Thoracic aorta (tissue), 2 donors: ENCODE results near the gene ASTN1. TPM values are rescaled to one million over a fixed set of nuclear protein-coding genes. Genes with fewer than 3 reads are reported as not detected.

ENCODE experiments used
- ATAC-seq: fragments of 150-250 bp; one replicate; pipeline ENCODE4 v1.8.0; 2017; ENCODE audit warnings: low read depth; ENCODE audit not compliant: insufficient number of reproducible peaks, low FRiP score
- DNase-seq: peaks from one replicate; pipeline ENCODE4 v3.0.0-alpha.2; 2020; ENCODE audit warnings: low spot score
- H3K27ac ChIP-seq, 2 donors: fragments of 200-600 bp; sonication (generic); 1 replicate in 1 of 2; 2 replicates in 1 of 2; pipeline ENCODE4 v1.5.1; 2016; ENCODE audit warnings: mild to moderate bottlenecking in 2 of 2, moderate library complexity in 2 of 2
- H3K27me3 ChIP-seq: fragments of 200-600 bp; sonication (generic); replicated peaks from 2 replicates; pipeline ENCODE4 v1.6.0; 2016; ENCODE audit warnings: mild to moderate bottlenecking; ENCODE audit not compliant: insufficient read depth
- H3K36me3 ChIP-seq: fragments of 200-600 bp; sonication (generic); one replicate; pipeline ENCODE4 v1.5.1; 2016
- H3K4me1 ChIP-seq, 2 donors: fragments of 200-600 bp; sonication (generic); 1 replicate in 1 of 2; 2 replicates in 1 of 2; pipeline versions ENCODE4 v1.5.1 to v1.6.0; 2016; ENCODE audit warnings: low read depth in 2 of 2, mild to moderate bottlenecking in 1 of 2; ENCODE audit not compliant: control insufficient read depth in 1 of 2
- H3K4me3 ChIP-seq: fragments of 200-600 bp; sonication (generic); 2 replicates; pipeline ENCODE4 v1.5.1; 2016; ENCODE audit warnings: mild to moderate bottlenecking
- H3K9me3 ChIP-seq: fragments of 200-600 bp; sonication (generic); 2 replicates; pipeline ENCODE4 v1.5.1; 2016
- total RNA-seq, 2 donors: library from RNA; depleted of rRNA; stranded (reverse); fragments of >200 nt; gene quantifications; one replicate each; pipeline versions ENCODE4 v1.1.0 to v1.2.3, GENCODE V29; 2016
- TF ChIP-seq, protein P1 (sequence below): fragments of 200-600 bp; sonication (generic); IDR thresholded peaks from one replicate; pipeline ENCODE4 v1.5.1; 2019; ENCODE audit warnings: antibody characterized with exemption

The ASTN1 gene
- total RNA-seq, 2 donors from 2014 or later = 0.41 to 0.42 TPM

DNA sequence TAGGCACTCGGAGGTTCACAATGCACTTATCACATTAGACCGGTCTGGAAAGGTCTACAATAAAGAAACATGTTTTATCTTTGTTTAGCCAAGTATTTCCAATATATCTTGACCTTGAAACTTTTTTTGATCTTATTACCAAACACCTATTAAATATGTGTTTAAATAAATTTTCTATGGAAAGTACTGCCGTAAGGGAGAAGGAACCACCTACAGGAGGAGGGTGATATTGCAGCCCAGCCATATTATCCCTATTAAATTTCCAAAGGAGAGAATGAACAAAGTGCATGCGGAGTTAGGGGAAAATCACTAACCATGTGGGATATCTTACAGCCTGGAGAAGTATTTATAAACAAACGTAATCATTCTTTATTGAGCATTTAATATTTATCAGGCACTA is 20.7 kb upstream of the ASTN1 start:
- Histone ChIP-seq H3K4me3 (no peak overlapping the region), H3K36me3 (no peaks in the 10 kb centered on the region), H3K27me3 (no peaks in the 10 kb centered on the region), H3K27ac (no peak overlapping the region), H3K4me1 (peaks cover 0 to 8% of the 10 kb centered on the region in 2 donors), H3K9me3 (no peaks in the 10 kb centered on the region)
- ATAC-seq (no peak), DNase-seq (no peak)
- TF ChIP-seq, protein P1, sequence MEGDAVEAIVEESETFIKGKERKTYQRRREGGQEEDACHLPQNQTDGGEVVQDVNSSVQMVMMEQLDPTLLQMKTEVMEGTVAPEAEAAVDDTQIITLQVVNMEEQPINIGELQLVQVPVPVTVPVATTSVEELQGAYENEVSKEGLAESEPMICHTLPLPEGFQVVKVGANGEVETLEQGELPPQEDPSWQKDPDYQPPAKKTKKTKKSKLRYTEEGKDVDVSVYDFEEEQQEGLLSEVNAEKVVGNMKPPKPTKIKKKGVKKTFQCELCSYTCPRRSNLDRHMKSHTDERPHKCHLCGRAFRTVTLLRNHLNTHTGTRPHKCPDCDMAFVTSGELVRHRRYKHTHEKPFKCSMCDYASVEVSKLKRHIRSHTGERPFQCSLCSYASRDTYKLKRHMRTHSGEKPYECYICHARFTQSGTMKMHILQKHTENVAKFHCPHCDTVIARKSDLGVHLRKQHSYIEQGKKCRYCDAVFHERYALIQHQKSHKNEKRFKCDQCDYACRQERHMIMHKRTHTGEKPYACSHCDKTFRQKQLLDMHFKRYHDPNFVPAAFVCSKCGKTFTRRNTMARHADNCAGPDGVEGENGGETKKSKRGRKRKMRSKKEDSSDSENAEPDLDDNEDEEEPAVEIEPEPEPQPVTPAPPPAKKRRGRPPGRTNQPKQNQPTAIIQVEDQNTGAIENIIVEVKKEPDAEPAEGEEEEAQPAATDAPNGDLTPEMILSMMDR = peak; percentile 21

DNA sequence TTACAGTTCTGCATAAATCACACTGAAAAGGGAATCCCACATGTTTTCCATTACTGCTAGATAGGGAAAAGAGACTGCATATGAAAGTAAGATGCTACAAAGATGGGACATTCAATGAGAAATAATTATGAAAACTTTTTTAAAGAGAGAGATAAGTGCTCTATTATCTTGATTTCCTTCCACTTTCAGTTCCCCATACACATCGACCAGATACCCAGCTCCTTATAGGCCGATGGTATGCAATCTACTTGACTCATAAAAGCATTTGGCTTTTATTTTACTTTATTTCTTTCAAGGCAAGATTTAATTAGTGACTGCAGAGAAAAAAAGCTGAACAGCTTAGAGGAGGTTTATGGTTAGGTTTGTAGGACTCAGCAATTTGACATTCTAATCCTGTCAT is 19.3 kb upstream of the ASTN1 start:
- no peak for ATAC-seq
- no peak overlapping the region for H3K27ac ChIP-seq

DNA sequence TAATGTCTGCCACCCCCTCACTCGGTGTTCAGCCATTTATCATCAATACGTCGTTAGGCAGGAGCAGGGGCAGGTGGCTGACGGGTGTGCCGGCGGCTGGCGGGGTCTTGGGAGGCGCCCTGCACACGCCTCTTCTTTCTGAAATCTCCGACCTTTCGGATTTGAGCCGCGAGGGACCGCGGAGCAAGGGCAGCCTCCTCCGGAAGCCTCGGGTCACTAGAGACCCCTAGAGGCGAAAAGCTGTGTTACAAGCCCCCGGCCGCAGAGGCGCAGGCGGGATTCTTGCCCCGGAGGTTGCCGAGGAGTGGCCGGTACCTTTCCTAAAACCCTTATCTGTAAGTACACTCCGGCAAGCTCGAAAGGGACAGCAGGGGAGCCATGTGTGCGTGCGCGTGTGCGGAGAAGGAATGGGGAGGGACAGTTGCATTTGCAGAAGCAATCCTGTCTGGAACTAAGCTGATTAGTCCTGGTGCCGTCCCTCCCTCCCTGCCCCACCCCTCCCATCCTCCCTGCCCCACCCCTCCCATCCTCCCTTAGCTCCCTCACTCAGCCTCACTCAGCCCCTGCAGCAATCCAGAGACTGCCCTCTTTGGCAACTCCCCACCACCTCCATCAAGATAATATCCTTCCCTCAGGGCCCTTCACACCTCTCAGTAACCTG is 17.2 kb upstream of the ASTN1 start:
- H3K9me3 ChIP-seq = no peaks in the 10 kb centered on the region
- no peak overlapping the region for H3K27ac ChIP-seq
- TF ChIP-seq, protein P1 = peak; percentile 80
- H3K4me1 ChIP-seq = peaks cover 0 to 8% of the 10 kb centered on the region in 2 donors
- ATAC-seq (no peak), DNase-seq (no peak)
- no peaks in the 10 kb centered on the region for H3K36me3 ChIP-seq
- H3K27me3 ChIP-seq = no peaks in the 10 kb centered on the region
- peak overlapping the region; percentile 62 for H3K4me3 ChIP-seq

More for the DNA sequence above, 19.3 kb upstream of the ASTN1 start:
- no peak for DNase-seq
- Histone ChIP-seq H3K9me3 (no peaks in the 10 kb centered on the region), H3K27me3 (no peaks in the 10 kb centered on the region), H3K4me3 (no peak overlapping the region), H3K4me1 (peaks cover 0 to 8% of the 10 kb centered on the region in 2 donors), H3K36me3 (no peaks in the 10 kb centered on the region)
- TF ChIP-seq, protein P1 = no peak

DNA sequence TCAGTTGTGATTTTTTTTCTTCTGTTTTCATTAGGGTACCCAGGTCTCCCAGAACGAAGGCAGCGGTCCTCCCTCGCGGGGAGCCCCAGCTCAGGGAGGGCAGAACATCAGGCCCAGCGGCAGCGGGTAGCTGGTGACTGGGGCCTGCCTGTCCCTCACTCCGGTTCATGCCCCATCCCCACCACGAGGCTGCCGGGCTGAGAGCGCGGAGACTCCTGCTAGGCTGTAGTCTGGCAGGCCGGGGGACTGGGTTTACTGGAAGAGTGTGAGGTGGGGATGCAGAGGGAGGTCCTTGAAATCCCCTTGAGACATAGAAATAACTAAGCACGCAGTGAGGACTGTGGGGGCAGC is 16.7 kb upstream of the ASTN1 start:
- DNase-seq (no peak), ATAC-seq (no peak)
- H3K36me3 ChIP-seq = no peaks in the 10 kb centered on the region
- no peaks in the 10 kb centered on the region for H3K9me3 ChIP-seq
- H3K27me3 ChIP-seq = no peaks in the 10 kb centered on the region
- peaks cover 0 to 8% of the 10 kb centered on the region in 2 donors for H3K4me1 ChIP-seq
- TF ChIP-seq, protein P1 = no peak
- H3K4me3 ChIP-seq = peak overlapping the region; percentile 62
- H3K27ac ChIP-seq = no peak overlapping the region

DNA sequence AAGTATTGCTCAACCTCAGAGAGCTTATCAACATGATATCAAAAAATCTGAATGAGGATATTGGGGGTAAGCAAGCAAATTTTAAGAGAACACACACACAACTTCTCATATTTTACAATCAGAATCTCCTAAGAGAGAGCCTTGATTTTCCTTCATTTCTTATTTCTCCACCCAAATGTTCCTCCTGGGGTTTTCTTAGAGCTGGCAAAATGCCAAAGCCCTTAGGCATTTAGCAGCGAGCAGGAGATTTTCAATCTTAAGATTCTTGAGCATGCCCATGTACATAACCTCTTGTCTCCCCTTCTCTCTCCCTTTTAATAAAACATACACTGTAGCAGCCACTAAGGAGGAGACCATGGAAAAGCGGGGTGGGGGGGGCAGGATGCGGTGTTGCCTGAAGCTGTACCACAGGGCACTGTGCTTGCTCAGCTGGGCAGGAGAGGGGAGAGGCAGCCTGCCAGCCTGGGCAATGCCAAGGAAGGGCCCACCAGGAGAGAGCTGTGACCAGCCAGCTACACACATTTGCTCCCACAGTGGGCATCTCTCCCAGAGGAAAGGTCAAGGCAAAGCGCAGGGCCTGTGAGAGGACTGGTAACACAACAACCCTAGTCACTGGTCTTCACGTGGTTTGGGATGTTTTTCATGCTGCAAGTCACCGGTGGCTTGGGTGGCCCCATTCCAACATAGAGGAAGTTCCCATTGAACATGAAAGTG is 10.6 kb upstream of the ASTN1 start:
- DNase-seq (no peak), ATAC-seq (no peak)
- Histone ChIP-seq H3K4me1 (peaks cover 4 to 13% of the 10 kb centered on the region in 2 donors), H3K9me3 (no peaks in the 10 kb centered on the region), H3K27me3 (no peaks in the 10 kb centered on the region), H3K27ac (no peak overlapping the region), H3K36me3 (no peaks in the 10 kb centered on the region), H3K4me3 (no peak overlapping the region)
- TF ChIP-seq, protein P1 = no peak
